Prostate gland (tissue), 2 donors: ENCODE results near the gene TNS1. TPM values are rescaled to one million over a fixed set of nuclear protein-coding genes. Genes with fewer than 3 reads are reported as not detected.

Source experiments
- DNase-seq: peaks from one replicate; pipeline ENCODE4 v3.0.0-alpha.2; 2019; ENCODE audit warnings: low spot score
- H3K27ac ChIP-seq, 2 donors: fragments of 200-600 bp; sonication (generic); 2 replicates each; pipeline ENCODE4 v1.5.1; 2017 to 2019
- H3K27me3 ChIP-seq: fragments of 200-600 bp; sonication (generic); replicated peaks from 2 replicates; pipeline ENCODE4 v1.5.1; 2019; ENCODE audit not compliant: insufficient read depth
- H3K36me3 ChIP-seq, 2 donors: fragments of 200-600 bp; sonication (generic); 1 replicate in 1 of 2; 2 replicates in 1 of 2; pipeline versions ENCODE4 v1.5.1 to v1.8.1; 2017 to 2019
- H3K4me1 ChIP-seq: fragments of 200-600 bp; sonication (generic); replicated peaks from 2 replicates; pipeline ENCODE4 v1.5.1; 2019
- H3K4me3 ChIP-seq, 2 donors: fragments of 200-600 bp; sonication (generic); 2 replicates each; pipeline ENCODE4 v1.5.1; 2017 to 2019
- H3K9me3 ChIP-seq: fragments of 200-600 bp; sonication (generic); 2 replicates; pipeline ENCODE4 v1.5.1; 2017
- CTCF ChIP-seq, 4 experiments: fragments of 200-600 bp in 2 of 4; fragments of 450-650 bp in 2 of 4; sonication (generic) in 2 of 4; IDR thresholded peaks; 1 replicate in 3 of 4; 2 replicates in 1 of 4; pipeline ENCODE4 v1.5.1; 2016 to 2019; ENCODE audit warnings: antibody characterized with exemption in 4 of 4, mild to moderate bottlenecking in 2 of 4, moderate library complexity in 2 of 4
- POLR2A ChIP-seq: fragments of 450-650 bp; IDR thresholded peaks from one replicate; pipeline ENCODE4 v1.6.1; 2016; ENCODE audit warnings: antibody characterized with exemption, mild to moderate bottlenecking
- POLR2AphosphoS5 ChIP-seq: sonication (generic); formaldehyde crosslinking; IDR thresholded peaks from one replicate; pipeline ENCODE4 v1.6.1; 2017; ENCODE audit warnings: antibody characterized with exemption
- whole genome bisulfite sequencing: methylation state at CpG from one replicate; pipeline ENCODE4 v1.1.5; 2018; 5-methylcytosine and 5-hydroxymethylcytosine counted together
- intact Hi-C: fragments of 100-400 bp; cut with DNase I; formaldehyde crosslinking; loops from one replicate; pipeline ENCODE4 v1.14.2; 2022
- total RNA-seq, 2 donors: library from RNA; depleted of rRNA; stranded (reverse); fragments of >200 nt; gene quantifications; one replicate each; pipeline ENCODE4 v1.1.0, GENCODE V29; 2016

TNS1 gene
- total RNA-seq, 2 donors from 2014 or later = 238 to 659 TPM

DNA sequence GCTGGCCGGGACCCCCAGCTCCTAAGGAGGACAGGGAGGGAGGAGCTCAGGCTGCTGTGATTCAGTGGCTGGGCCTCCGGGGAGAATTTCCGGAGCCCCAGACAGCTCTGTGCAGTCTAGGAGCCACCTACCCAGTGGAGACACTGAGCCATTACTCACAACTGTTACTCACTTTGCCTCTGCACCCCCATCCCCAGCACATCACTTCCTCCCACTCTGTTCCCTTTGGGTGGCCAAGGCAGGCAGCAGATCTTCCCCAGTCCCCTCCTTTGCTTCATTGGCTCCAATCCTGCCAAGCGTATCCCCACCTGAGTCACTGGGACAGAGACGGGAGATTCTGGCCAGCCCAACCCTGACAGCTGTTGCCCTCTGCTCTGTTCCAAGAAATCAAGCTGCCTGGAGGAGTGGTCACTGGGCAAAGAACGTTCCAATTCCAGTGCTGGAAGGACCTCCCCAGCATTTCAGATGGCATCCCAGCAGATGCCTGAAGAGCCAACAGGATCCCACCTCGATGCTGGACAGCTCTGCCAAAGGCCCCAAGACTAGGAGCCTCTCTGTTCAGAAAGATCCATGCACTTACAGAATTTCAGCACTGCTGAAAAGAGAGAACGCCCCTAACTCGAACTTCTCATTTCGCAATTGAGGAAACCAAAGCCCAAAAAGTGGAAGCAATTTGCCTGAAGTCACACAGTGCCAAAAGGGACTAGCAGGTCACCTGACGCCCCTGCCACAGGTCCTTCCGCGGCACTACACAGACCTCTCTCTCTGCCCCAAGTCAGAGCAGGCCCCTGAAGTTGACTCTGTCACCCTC is 68.3 kb downstream of the TNS1 start:
- Histone ChIP-seq H3K27me3 (no peaks in the 10 kb centered on the region), H3K27ac (peak overlapping the region; percentile 91 to 92), H3K4me1 (peaks cover 16% of the 10 kb centered on the region), H3K9me3 (no peaks in the 10 kb centered on the region), H3K4me3 (peak overlapping the region in 1 of 2 donors; percentile 6), H3K36me3 (no peaks in the 10 kb centered on the region)
- no peak for DNase-seq
- TF ChIP-seq CTCF (IDR thresholded peaks at IDR 0.05) (no peak), POLR2AphosphoS5 (no peak), POLR2A (peak; percentile 14)
- intact Hi-C loops = loop anchor here (5.0 kb wide), 1 partner anchor 32 kb away; no protein-coding TSS in a partner anchor
- WGBS = 22% methylated on average over 13 of the region's 13 CpGs

- no peaks in the 10 kb centered on the region for H3K36me3 ChIP-seq
- no peak for DNase-seq
- H3K4me3 ChIP-seq = no peak overlapping the region
- 53% methylated on average over 3 of the region's 3 CpGs for WGBS
- intact Hi-C loops = no loop called here
- H3K27me3 ChIP-seq = no peaks in the 10 kb centered on the region
- H3K4me1 ChIP-seq = peaks cover 19% of the 10 kb centered on the region
- TF ChIP-seq POLR2A (no peak), CTCF (IDR thresholded peaks at IDR 0.05) (no peak), POLR2AphosphoS5 (no peak)
- H3K9me3 ChIP-seq = no peaks in the 10 kb centered on the region
- peak overlapping the region; percentile 91 to 92 for H3K27ac ChIP-seq
Observed at GRCh38 chr2:217933617-217933993, 69.2 kb downstream of the TNS1 start.

GRCh38 chr2:217932803-217933616 is 69.8 kb downstream of the TNS1 start:
- Histone ChIP-seq H3K4me1 (peaks cover 18% of the 10 kb centered on the region), H3K36me3 (no peaks in the 10 kb centered on the region), H3K4me3 (no peak overlapping the region), H3K27me3 (no peaks in the 10 kb centered on the region), H3K27ac (peak overlapping the region; percentile 91 to 92), H3K9me3 (no peaks in the 10 kb centered on the region)
- intact Hi-C loops = no loop called here
- DNase-seq = no peak
- WGBS = 32% methylated on average over 21 of the region's 21 CpGs
- TF ChIP-seq POLR2AphosphoS5 (peak; percentile 15), CTCF (IDR thresholded peaks at IDR 0.05) (no peak), POLR2A (no peak)

GRCh38 chr2:217931846-217932560 is 70.8 kb downstream of the TNS1 start:
- Histone ChIP-seq H3K4me3 (no peak overlapping the region), H3K27ac (peak overlapping the region; percentile 91 to 92), H3K4me1 (peaks cover 27% of the 10 kb centered on the region), H3K27me3 (no peaks in the 10 kb centered on the region), H3K36me3 (no peaks in the 10 kb centered on the region), H3K9me3 (no peaks in the 10 kb centered on the region)
- no peak for TF ChIP-seq POLR2AphosphoS5
- no peak for TF ChIP-seq CTCF (IDR thresholded peaks at IDR 0.05)
- TF ChIP-seq POLR2A = no peak
- WGBS = 69% methylated on average over 6 of the region's 6 CpGs
- no peak for DNase-seq
- intact Hi-C loops = no loop called here
